AG09319 (cell line): ENCODE measurements around the gene CGNL1.

Source experiments
- DNase-seq: peaks from one replicate; pipeline ENCODE4 v3.0.0-alpha.2; 2010; ENCODE audit warnings: low read depth; ENCODE audit errors: extremely low read depth
- CTCF ChIP-seq: IDR thresholded peaks from 2 replicates; pipeline ENCODE4 v1.5.1; 2011; ENCODE audit warnings: low read depth, mild to moderate bottlenecking, inconsistent platforms, low read length, moderate library complexity

Gene CGNL1

DNA sequence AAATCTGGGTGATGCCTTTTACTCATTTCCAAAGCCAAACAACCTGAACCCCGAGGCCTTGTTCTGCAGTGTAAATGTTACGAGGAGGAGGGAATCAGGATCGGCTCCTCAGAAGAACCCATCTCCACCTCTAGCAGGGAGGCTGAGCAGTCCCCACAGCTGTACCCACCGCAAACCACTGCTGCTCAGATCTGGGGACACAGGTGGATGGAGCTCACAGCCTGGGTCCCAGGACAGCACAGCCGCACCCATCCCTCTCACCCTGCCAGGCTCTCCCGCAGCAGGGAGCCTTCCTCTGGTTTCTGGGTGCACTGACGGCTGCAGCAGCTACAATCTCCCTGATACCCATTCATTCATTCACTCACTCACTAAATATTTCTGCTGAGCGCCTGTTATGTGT lies 44.0 kb upstream of the CGNL1 start:
- no peak for DNase-seq
- TF ChIP-seq CTCF, result no peak

DNA sequence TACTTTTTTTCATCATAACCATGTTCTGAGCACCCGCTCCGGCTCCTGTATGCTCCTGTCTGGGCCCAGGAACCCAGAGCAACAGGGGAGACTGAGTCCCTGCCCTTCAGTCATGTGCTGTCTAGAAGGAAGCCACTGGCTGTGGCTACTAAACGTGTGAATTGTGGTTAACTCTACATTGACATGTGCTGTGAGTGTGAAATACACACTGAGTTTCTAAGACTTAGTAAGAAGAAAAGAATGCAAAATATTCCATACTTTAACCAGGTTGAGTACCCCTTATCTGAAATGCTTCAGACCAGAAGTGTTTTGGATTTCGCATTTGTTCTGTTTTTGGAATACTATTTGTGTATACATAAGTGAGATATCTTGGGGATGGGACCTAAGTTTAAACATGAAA lies 42.8 kb upstream of the CGNL1 start:
- DNase-seq, result no peak
- no peak for TF ChIP-seq CTCF

- DNase-seq, result no peak
- TF ChIP-seq CTCF, result no peak
These were observed 42.0 kb upstream of the CGNL1 start for GRCh38 chr15:57334257-57334656.

DNA sequence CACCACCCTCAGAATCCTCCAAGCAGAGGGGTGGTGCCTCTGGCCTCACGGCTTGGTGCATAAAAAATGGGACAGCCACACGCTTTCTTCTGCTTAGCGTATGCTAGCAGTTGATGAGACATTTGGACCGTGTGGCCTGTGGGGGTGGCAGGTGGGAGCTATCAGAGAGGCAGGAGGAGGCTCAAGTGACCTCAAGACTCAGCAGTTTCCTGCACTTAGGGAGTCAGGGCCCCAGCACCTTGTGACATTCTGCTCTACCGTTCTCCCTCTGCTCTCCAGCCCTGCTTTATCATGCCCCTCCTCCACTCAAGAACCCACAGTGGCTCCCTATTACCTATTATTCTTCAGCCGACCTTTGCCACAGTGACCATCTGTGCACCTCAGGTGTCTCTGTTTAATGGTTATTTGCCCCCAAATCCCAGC lies 41.0 kb upstream of the CGNL1 start:
- DNase-seq, result no peak

DNA sequence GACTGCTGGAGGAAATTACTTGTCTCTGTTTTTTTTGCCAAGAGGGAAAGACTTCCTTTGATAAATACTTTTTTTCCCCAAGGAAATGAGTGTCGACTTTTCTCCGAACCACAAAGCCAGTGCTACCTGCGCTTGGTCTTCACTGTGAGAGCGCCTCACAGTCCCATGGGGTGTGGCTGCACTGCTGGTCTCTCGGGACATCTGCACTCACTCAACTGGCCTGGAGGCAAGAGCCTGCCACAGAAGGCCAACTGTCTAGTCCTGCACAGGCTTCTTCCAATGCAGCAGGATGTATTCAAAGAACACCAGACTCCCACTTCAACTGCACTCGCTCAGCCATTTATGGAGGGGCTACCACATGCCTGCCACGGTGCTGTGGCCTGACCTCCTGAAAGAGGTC lies 40.6 kb upstream of the CGNL1 start:
- no peak for TF ChIP-seq CTCF
- DNase-seq, result no peak

More for the DNA sequence above, 41.0 kb upstream of the CGNL1 start:
- TF ChIP-seq CTCF, result no peak

DNA sequence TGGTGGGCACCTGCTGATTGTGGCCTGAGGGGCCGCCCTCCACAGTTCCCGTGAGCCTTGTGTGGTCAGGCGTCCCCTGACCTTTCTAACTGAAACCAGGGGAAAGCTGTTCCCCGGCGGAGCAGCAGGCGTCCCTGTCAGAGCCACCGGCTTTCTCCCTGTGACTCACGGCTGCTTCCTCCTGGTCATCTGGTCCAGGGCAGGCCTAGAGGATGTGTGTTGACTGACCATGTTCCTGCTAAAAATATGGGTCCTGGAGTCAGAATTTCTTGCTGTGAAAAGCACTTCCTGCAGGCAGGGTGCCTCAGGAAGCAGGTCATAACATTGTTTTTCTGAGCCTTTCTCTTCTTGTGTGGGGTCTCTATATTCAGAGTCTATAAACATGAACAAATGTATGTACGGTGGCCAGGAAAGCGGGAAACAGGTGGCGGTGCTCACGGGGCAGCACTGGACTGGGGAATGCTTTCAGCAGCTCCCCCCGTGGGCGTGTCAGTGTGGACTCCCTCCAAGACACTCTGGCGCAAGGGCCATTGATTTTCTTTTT lies 38.4 kb upstream of the CGNL1 start:
- DNase-seq, result no peak
- no peak; the same call in 1 of the 2 replicates for TF ChIP-seq CTCF

GRCh38 chr15:57339321-57339720 lies 37.0 kb upstream of the CGNL1 start:
- DNase-seq, result no peak
- TF ChIP-seq CTCF, result no peak
